NCI-H2196 treated with DMSO at 0.1 percent for 48 hours (cell line): ENCODE results near the gene SYT15.
A peak's percentile ranks its signal among the peaks of the same experiment; 100 is the strongest.

Experiments
- DNase-seq: peaks from one replicate; lab custom pipeline; 2025; ENCODE audit not compliant: unreplicated experiment; lab: John Stamatoyannopoulos, UW

The SYT15 gene

GRCh38 chr10:46544989-46545791 lies 33.7 kb upstream of the SYT15 start:
- DNase-seq = no peak

- DNase-seq = no peak
Measured at GRCh38 chr10:46545861-46546590, 32.9 kb upstream of the SYT15 start.

- peak; percentile 17 for DNase-seq
Measured at GRCh38 chr10:46546591-46547540, 32.1 kb upstream of the SYT15 start.

GRCh38 chr10:46547541-46548497 lies 31.1 kb upstream of the SYT15 start:
- no peak for DNase-seq

GRCh38 chr10:46548498-46549090 lies 30.3 kb upstream of the SYT15 start:
- no peak for DNase-seq

- DNase-seq = no peak
Measured at GRCh38 chr10:46549171-46550075, 29.5 kb upstream of the SYT15 start.

GRCh38 chr10:46550076-46550790 lies 28.7 kb upstream of the SYT15 start:
- no peak for DNase-seq

- DNase-seq = no peak
Measured at GRCh38 chr10:46550795-46551700, 27.9 kb upstream of the SYT15 start.

GRCh38 chr10:46551701-46552525 lies 27.0 kb upstream of the SYT15 start:
- no peak for DNase-seq

GRCh38 chr10:46552526-46553237 lies 26.2 kb upstream of the SYT15 start:
- DNase-seq = peak; percentile 59

GRCh38 chr10:46553238-46554049 lies 25.5 kb upstream of the SYT15 start:
- no peak for DNase-seq

GRCh38 chr10:46554166-46554781 lies 24.7 kb upstream of the SYT15 start:
- no peak for DNase-seq

GRCh38 chr10:46555366-46555712 lies 23.6 kb upstream of the SYT15 start:
- DNase-seq = no peak

- no peak for DNase-seq
Measured at GRCh38 chr10:46555713-46556514, 23.0 kb upstream of the SYT15 start.
